MM.1S (cell line): Measurements from ENCODE around the gene C16orf92.

Experiments used
- EZH2 ChIP-seq: fragments of 300-600 bp; sonication (generic); optimal IDR thresholded peaks from 2 replicates; pipeline ENCODE3; 2017; ENCODE audit warnings: low read depth, mild to moderate bottlenecking, antibody characterized with exemption, low read length, mixed read lengths
- TF ChIP-seq, protein P1 (sequence below): fragments of 300-600 bp; sonication (generic); IDR thresholded peaks from 2 replicates; pipeline ENCODE4 v1.5.1; 2016; ENCODE audit warnings: antibody characterized with exemption, low read length, mixed read lengths

DNA sequence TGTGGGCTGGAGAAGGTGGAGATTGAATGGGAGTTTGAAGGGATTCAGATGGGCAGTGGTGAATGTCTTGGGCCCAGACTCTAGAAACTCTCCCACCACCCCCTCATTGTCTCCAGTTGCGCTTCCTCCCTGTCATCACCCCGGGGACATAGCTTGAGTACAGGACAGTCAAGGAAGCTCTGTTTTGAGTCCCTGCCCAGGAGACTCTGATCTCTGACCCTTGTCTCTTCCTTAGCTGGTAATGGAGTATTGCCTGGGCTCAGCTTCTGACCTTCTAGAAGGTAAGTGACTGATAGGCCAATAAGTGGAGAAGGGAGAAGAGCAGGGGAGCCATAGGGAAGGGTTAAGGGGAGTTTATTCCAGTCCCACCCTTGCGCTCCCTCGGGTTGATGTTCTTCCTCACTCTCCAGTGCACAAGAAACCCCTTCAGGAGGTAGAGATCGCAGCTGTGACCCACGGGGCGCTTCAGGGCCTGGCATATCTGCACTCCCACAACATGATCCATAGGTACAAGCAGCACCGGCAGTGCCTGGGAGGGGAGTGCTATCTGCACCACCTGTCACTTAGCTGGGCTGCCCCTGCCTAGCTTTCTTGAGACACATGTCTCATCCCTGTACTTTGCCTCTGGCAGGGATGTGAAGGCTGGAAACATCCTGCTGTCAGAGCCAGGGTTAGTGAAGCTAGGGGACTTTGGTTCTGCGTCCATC is 44.3 kb upstream of the C16orf92 start:
- TF ChIP-seq, protein P1, sequence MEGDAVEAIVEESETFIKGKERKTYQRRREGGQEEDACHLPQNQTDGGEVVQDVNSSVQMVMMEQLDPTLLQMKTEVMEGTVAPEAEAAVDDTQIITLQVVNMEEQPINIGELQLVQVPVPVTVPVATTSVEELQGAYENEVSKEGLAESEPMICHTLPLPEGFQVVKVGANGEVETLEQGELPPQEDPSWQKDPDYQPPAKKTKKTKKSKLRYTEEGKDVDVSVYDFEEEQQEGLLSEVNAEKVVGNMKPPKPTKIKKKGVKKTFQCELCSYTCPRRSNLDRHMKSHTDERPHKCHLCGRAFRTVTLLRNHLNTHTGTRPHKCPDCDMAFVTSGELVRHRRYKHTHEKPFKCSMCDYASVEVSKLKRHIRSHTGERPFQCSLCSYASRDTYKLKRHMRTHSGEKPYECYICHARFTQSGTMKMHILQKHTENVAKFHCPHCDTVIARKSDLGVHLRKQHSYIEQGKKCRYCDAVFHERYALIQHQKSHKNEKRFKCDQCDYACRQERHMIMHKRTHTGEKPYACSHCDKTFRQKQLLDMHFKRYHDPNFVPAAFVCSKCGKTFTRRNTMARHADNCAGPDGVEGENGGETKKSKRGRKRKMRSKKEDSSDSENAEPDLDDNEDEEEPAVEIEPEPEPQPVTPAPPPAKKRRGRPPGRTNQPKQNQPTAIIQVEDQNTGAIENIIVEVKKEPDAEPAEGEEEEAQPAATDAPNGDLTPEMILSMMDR: no peak
- TF ChIP-seq EZH2: no peak
